AG09319 (cell line): ENCODE measurements around the gene SLC9A3.

Experiments
- DNase-seq: peaks from one replicate; pipeline ENCODE4 v3.0.0-alpha.2; 2010; ENCODE audit warnings: low read depth; ENCODE audit errors: extremely low read depth
- CTCF ChIP-seq: IDR thresholded peaks from 2 replicates; pipeline ENCODE4 v1.5.1; 2011; ENCODE audit warnings: low read depth, mild to moderate bottlenecking, inconsistent platforms, low read length, moderate library complexity

SLC9A3 gene

GRCh38 chr5:485946-486491, 38.2 kb downstream of the SLC9A3 start:
- no peak for TF ChIP-seq CTCF
- no peak for DNase-seq

- no peak for DNase-seq
- TF ChIP-seq CTCF = no peak
Observed at GRCh38 chr5:485113-485945, 38.9 kb downstream of the SLC9A3 start.

- TF ChIP-seq CTCF = no peak
- DNase-seq = no peak
Observed at GRCh38 chr5:484556-484955, 39.7 kb downstream of the SLC9A3 start.

DNA sequence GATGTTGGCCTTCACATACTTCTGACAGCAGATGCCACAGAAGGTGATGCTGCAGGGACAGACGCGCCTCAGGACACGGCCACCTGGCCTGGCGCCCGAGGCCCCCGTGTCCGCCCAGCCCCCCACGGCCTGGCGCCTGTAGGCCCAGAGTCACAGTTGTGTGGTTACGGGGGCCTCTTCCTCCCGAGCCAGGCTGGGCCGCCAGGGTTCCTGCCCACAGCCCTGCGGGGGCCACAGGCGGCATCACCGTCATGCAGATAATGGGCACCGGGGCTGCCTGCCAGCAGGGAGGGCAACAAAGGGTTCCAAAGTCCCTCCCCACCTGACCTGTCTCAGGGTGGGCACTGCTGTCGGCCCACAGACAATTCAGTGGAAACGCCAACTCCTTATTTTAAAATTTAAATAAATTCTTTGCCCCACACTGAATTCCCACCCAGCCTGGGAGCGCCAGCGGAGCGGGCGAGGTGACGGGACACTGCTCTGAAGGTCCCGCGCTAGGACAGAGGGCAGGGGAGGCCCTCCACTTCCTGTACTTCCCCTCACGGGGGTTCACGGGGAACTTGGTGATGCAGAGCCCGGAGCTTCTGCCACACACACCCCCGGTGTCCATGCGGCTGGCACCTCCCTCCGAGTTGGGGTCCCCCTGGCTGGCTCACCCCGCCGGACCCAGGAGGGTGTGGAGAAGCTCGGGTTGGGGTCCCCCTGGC, 40.7 kb downstream of the SLC9A3 start:
- no peak for TF ChIP-seq CTCF
- no peak for DNase-seq

- TF ChIP-seq CTCF = no peak
- no peak for DNase-seq
Observed at GRCh38 chr5:483011-483410, 41.2 kb downstream of the SLC9A3 start.

DNA sequence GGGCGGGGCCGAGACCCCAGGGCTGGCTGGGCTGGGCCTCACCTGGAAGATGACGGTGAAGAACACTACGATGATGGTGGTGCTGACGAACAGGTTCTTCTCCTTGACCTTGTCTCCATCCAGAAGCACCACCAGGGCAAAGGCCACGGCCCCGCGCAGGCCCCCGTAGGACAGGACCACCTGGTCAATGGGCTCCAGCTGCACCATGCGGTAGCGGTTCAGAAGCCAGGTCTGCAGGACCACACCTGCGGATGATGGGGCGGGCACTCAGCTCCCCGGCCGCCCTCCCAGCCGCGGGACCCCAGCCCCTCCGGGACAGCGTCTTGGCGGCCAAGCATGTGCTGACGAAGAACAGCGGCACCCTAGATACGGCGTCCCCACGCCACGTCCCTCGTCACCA, 41.7 kb downstream of the SLC9A3 start:
- TF ChIP-seq CTCF = no peak
- no peak for DNase-seq

- no peak for TF ChIP-seq CTCF
- no peak for DNase-seq
Observed at GRCh38 chr5:482021-482420, 42.2 kb downstream of the SLC9A3 start.
